HCT116 (cell line): Measurements from ENCODE around the gene SRA1.

ENCODE experiments used
- CTCF ChIP-seq, 3 experiments: fragments of 200-600 bp in 1 of 3; sonication (generic) in 1 of 3; IDR thresholded peaks in 2 of 3; conservative IDR thresholded peaks in 1 of 3; 2 replicates each; pipeline ENCODE4 v1.5.1; 2012 to 2017; ENCODE audit warnings: low read depth in 2 of 3, low read length in 2 of 3, antibody characterized with exemption in 1 of 3, borderline replicate concordance in 1 of 3, control low read depth in 1 of 3, mild to moderate bottlenecking in 1 of 3, mixed read lengths in 1 of 3, mixed run types in 1 of 3, moderate library complexity in 1 of 3; ENCODE audit not compliant: insufficient read depth in 1 of 3
- EZH2 ChIP-seq: fragments of 200-600 bp; sonication (generic); IDR thresholded peaks from 2 replicates; pipeline ENCODE4 v1.6.1; 2017; ENCODE audit warnings: antibody characterized with exemption, mixed run types
- POLR2A ChIP-seq: IDR thresholded peaks from 2 replicates; pipeline ENCODE4 v1.7.0; 2011; ENCODE audit warnings: borderline replicate concordance; ENCODE audit not compliant: insufficient read depth, insufficient read length; ENCODE audit errors: extremely low read depth
- POLR2AphosphoS5 ChIP-seq: IDR thresholded peaks from 2 replicates; pipeline ENCODE4 v1.6.1; 2011; ENCODE audit warnings: mild to moderate bottlenecking, low read depth, low read length, moderate library complexity
- REST ChIP-seq: IDR thresholded peaks from 2 replicates; pipeline ENCODE4 v1.6.1; 2012; ENCODE audit warnings: low read depth
- TCF7L2 ChIP-seq: IDR thresholded peaks from 2 replicates; pipeline ENCODE4 v1.7.0; 2011; ENCODE audit warnings: borderline replicate concordance, inconsistent platforms; ENCODE audit not compliant: insufficient read depth, insufficient read length; ENCODE audit errors: extremely low read depth
- YY1 ChIP-seq: IDR thresholded peaks from 2 replicates; pipeline ENCODE4 v1.6.1; 2011; ENCODE audit warnings: low read length, low read depth, moderate library complexity, mild to moderate bottlenecking; ENCODE audit not compliant: insufficient replicate concordance; ENCODE audit errors: extremely low read depth
- TF ChIP-seq, protein P1 (sequence below): IDR thresholded peaks from 2 replicates; pipeline ENCODE4 v1.6.1; 2012

- TF ChIP-seq YY1 (no peak), POLR2A (no peak), EZH2 (no peak), POLR2AphosphoS5 (no peak), CTCF (IDR thresholded peaks at IDR 0.05 in 2 of 3, conservative IDR thresholded peaks at IDR 0.05 in 1 of 3; ENCODE audit: borderline replicate concordance in 1 of 3, insufficient read depth in 1 of 3, low read depth in 2 of 3, low read length in 2 of 3) (no peak), REST (no peak), TCF7L2 (no peak)
- TF ChIP-seq, protein P1, sequence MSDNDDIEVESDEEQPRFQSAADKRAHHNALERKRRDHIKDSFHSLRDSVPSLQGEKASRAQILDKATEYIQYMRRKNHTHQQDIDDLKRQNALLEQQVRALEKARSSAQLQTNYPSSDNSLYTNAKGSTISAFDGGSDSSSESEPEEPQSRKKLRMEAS, result no peak
These were observed 48.6 kb upstream of the SRA1 start for GRCh38 chr5:140605879-140606278.
